ENCODE data around the gene USP24.

The USP24 gene

DNA sequence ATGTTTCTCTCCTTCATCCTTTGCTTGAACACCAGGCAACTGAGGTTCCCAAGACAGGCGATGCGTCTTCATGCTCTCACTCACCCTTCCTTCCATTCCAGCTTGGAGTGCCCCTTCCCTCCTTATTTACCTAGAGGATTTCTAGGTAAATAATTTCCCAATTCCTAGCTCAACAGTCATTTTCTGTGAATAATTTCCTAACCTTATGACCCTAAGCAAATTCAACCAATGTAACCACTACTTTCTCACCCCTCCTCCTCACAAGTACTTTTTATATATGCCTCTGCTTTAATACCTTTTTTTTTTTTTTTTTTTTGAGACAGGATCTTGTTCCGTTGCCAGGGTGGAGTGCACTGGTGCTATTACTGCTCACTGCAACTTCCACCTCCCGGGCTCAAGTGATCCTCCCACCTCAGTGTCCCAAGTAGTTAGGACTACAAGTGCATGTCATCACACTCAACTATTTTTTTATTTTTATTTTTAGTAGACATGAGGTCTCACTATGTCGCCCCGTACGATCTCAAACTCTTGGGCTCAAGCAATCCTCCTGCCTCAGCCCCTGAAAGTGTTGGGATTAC lies 86.7 kb downstream of the USP24 start:
- TF ChIP-seq, protein P1, sequence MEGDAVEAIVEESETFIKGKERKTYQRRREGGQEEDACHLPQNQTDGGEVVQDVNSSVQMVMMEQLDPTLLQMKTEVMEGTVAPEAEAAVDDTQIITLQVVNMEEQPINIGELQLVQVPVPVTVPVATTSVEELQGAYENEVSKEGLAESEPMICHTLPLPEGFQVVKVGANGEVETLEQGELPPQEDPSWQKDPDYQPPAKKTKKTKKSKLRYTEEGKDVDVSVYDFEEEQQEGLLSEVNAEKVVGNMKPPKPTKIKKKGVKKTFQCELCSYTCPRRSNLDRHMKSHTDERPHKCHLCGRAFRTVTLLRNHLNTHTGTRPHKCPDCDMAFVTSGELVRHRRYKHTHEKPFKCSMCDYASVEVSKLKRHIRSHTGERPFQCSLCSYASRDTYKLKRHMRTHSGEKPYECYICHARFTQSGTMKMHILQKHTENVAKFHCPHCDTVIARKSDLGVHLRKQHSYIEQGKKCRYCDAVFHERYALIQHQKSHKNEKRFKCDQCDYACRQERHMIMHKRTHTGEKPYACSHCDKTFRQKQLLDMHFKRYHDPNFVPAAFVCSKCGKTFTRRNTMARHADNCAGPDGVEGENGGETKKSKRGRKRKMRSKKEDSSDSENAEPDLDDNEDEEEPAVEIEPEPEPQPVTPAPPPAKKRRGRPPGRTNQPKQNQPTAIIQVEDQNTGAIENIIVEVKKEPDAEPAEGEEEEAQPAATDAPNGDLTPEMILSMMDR (IDR thresholded peaks at IDR 0.05) = no peak

GRCh38 chr1:55127827-55128343 lies 87.3 kb downstream of the USP24 start:
- TF ChIP-seq, protein P1 (IDR thresholded peaks at IDR 0.05) = no peak

GRCh38 chr1:55124470-55124869 lies 90.7 kb downstream of the USP24 start:
- TF ChIP-seq, protein P1 (IDR thresholded peaks at IDR 0.05) = no peak

- TF ChIP-seq, protein P1 (IDR thresholded peaks at IDR 0.05) = no peak
Observed at GRCh38 chr1:55120538-55120937, 94.6 kb downstream of the USP24 start.

DNA sequence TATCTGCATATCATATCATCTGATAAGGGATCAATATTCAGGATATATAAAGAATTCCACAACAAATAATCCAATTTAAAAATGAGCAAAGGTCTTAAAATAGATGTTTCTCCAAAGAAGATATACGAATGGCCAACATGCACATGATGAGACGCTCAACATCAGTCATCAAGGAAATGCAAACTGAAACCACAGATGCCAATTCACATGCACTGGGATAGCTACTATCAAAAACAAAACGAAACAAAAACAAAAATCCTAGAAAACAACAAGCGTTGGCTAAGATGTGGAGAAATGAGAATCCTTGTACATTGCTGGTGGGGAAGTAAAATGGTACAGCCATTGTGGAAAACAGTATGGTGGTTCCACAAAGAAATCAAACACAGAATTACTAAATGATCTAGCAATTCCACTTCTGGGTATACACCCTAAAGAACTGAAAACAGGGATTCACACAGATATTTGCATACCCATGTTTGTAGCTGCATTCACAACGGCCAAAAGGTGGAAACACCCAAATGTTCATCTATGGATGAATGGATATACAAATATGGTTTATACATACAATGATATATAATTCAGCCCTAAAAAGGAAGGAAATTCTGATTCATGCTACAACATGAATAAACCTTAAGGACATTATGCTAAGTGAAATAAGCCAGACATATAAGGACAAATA lies 96.4 kb downstream of the USP24 start:
- TF ChIP-seq, protein P1 (IDR thresholded peaks at IDR 0.05) = no peak

GRCh38 chr1:55117941-55118340 lies 97.2 kb downstream of the USP24 start:
- TF ChIP-seq, protein P1 (IDR thresholded peaks at IDR 0.05) = no peak

GRCh38 chr1:55107101-55107500 lies 108.1 kb downstream of the USP24 start:
- TF ChIP-seq, protein P1 (IDR thresholded peaks at IDR 0.05) = no peak

Measured in LNCAP (cell line).